Measurements from ENCODE around the gene CACNA1B.
A peak's percentile ranks its signal among the peaks of the same experiment; 100 is the strongest.
"Not testable (repeated sequence)": the region's sequence is repeated elsewhere in the genome, so short reads cannot be mapped to it uniquely, and the experiment has no call there.

CACNA1B gene

GRCh38 chr9:138117101-138117750 is 239.6 kb downstream of the CACNA1B start:
- H3K27me3 Mint-ChIP-seq, result peaks cover 18% of the 10 kb centered on the region
- DNase-seq (no peak), ATAC-seq (no peak)
- no peaks in the 10 kb centered on the region for H3K9me3 Mint-ChIP-seq
- no peak overlapping the region for H3K4me3 Mint-ChIP-seq
- H3K4me1 Mint-ChIP-seq, result no peaks in the 10 kb centered on the region
- H3K27ac Mint-ChIP-seq, result no peak overlapping the region

- no peaks in the 10 kb centered on the region for H3K4me1 Mint-ChIP-seq
- DNase-seq (no peak), ATAC-seq (no peak)
- H3K9me3 Mint-ChIP-seq, result no peaks in the 10 kb centered on the region
- H3K27me3 Mint-ChIP-seq, result peaks cover 17% of the 10 kb centered on the region
- no peak overlapping the region for H3K4me3 Mint-ChIP-seq
- H3K27ac Mint-ChIP-seq, result no peak overlapping the region
These were observed 240.3 kb downstream of the CACNA1B start for GRCh38 chr9:138117836-138118235.

- Mint-ChIP-seq H3K9me3 (no peaks in the 10 kb centered on the region), H3K27me3 (peaks cover 15% of the 10 kb centered on the region), H3K27ac (no peak overlapping the region), H3K4me1 (no peaks in the 10 kb centered on the region), H3K4me3 (no peak overlapping the region)
- ATAC-seq (peak; percentile 27), DNase-seq (no peak)
These were observed 241.1 kb downstream of the CACNA1B start for GRCh38 chr9:138118601-138119071.

GRCh38 chr9:138119202-138120027 is 241.8 kb downstream of the CACNA1B start:
- no peak overlapping the region for H3K4me3 Mint-ChIP-seq
- H3K9me3 Mint-ChIP-seq, result no peaks in the 10 kb centered on the region
- no peak overlapping the region for H3K27ac Mint-ChIP-seq
- peaks cover 15% of the 10 kb centered on the region for H3K27me3 Mint-ChIP-seq
- H3K4me1 Mint-ChIP-seq, result no peaks in the 10 kb centered on the region
- no peak for DNase-seq
- no peak for ATAC-seq

- Mint-ChIP-seq H3K27ac (no peak overlapping the region), H3K4me3 (no peak overlapping the region), H3K4me1 (no peaks in the 10 kb centered on the region), H3K9me3 (peaks cover 0 to 1% of the 10 kb centered on the region in 2 donors), H3K27me3 (peaks cover 15% of the 10 kb centered on the region)
- ATAC-seq (peak; percentile 37), DNase-seq (no peak)
These were observed 242.5 kb downstream of the CACNA1B start for GRCh38 chr9:138120072-138120471.

- peak overlapping the region; percentile 2 to 13 for H3K27ac Mint-ChIP-seq
- peaks cover 15% of the 10 kb centered on the region for H3K27me3 Mint-ChIP-seq
- H3K4me3 Mint-ChIP-seq, result no peak overlapping the region
- no peaks in the 10 kb centered on the region for H3K4me1 Mint-ChIP-seq
- ATAC-seq, result peak; percentile 14
- no peak for DNase-seq
- H3K9me3 Mint-ChIP-seq, result peaks cover 0 to 4% of the 10 kb centered on the region in 2 donors
These were observed 243.2 kb downstream of the CACNA1B start for GRCh38 chr9:138120511-138121437.

- Mint-ChIP-seq H3K4me3 (no peak overlapping the region), H3K4me1 (no peaks in the 10 kb centered on the region), H3K27ac (peak overlapping the region in 1 of 2 donors; percentile 36), H3K9me3 (peaks cover 0 to 4% of the 10 kb centered on the region in 2 donors), H3K27me3 (peaks cover 15% of the 10 kb centered on the region)
- DNase-seq (no peak), ATAC-seq (no peak)
These were observed 244.0 kb downstream of the CACNA1B start for GRCh38 chr9:138121438-138122050.

- no peak for DNase-seq
- Mint-ChIP-seq H3K27ac (no peak overlapping the region), H3K4me1 (no peaks in the 10 kb centered on the region), H3K27me3 (peaks cover 15% of the 10 kb centered on the region), H3K9me3 (peaks cover 0 to 4% of the 10 kb centered on the region in 2 donors), H3K4me3 (no peak overlapping the region)
- no peak for ATAC-seq
These were observed 244.6 kb downstream of the CACNA1B start for GRCh38 chr9:138122201-138122600.

GRCh38 chr9:138122676-138123075 is 245.1 kb downstream of the CACNA1B start:
- H3K27ac Mint-ChIP-seq, result no peak overlapping the region
- no peak for ATAC-seq
- H3K4me1 Mint-ChIP-seq, result no peaks in the 10 kb centered on the region
- DNase-seq, result no peak
- no peak overlapping the region for H3K4me3 Mint-ChIP-seq
- peaks cover 10% of the 10 kb centered on the region for H3K27me3 Mint-ChIP-seq
- peaks cover 0 to 4% of the 10 kb centered on the region in 2 donors for H3K9me3 Mint-ChIP-seq

GRCh38 chr9:138123086-138123485 is 245.5 kb downstream of the CACNA1B start:
- no peak for ATAC-seq
- Mint-ChIP-seq H3K4me3 (no peak overlapping the region), H3K4me1 (no peaks in the 10 kb centered on the region), H3K9me3 (peaks cover 0 to 4% of the 10 kb centered on the region in 2 donors), H3K27me3 (peaks cover 7% of the 10 kb centered on the region), H3K27ac (peak overlapping the region in 1 of 2 donors; percentile 18)
- no peak for DNase-seq

- ATAC-seq, result peak; percentile 59
- H3K4me3 Mint-ChIP-seq, H3K27ac Mint-ChIP-seq, H3K4me1 Mint-ChIP-seq, H3K9me3 Mint-ChIP-seq, H3K27me3 Mint-ChIP-seq: not testable (repeated sequence)
- DNase-seq, result peak; percentile 58 to 64
These were observed 248.7 kb downstream of the CACNA1B start for GRCh38 chr9:138126090-138126857.

- ATAC-seq, result peak; percentile 62
- H3K4me3 Mint-ChIP-seq, H3K27ac Mint-ChIP-seq, H3K27me3 Mint-ChIP-seq, H3K4me1 Mint-ChIP-seq, H3K9me3 Mint-ChIP-seq, DNase-seq: not testable (repeated sequence)
These were observed 249.4 kb downstream of the CACNA1B start for GRCh38 chr9:138126858-138127584.

GRCh38 chr9:138128027-138128426 is 250.4 kb downstream of the CACNA1B start:
- ATAC-seq, result peak; percentile 5
- H3K27me3 Mint-ChIP-seq, H3K9me3 Mint-ChIP-seq, DNase-seq, H3K4me1 Mint-ChIP-seq, H3K4me3 Mint-ChIP-seq, H3K27ac Mint-ChIP-seq: not testable (repeated sequence)

- not testable (repeated sequence) for H3K4me1 Mint-ChIP-seq, H3K27ac Mint-ChIP-seq, H3K4me3 Mint-ChIP-seq, DNase-seq, H3K9me3 Mint-ChIP-seq, H3K27me3 Mint-ChIP-seq
- ATAC-seq, result peak; percentile 29
These were observed 251.7 kb downstream of the CACNA1B start for GRCh38 chr9:138129318-138129717.

All from stimulated activated naive CD8-positive, alpha-beta T cell treated with anti-CD3 and anti-CD28 coated beads, Interleukin-15, amount 100 ng/mL, for 72 hours (primary cell).